Measurements from ENCODE around the gene NADK. TPM values are rescaled to one million over a fixed set of nuclear protein-coding genes. Genes with fewer than 3 reads are reported as not detected.

NADK gene
- total and polyA plus RNA-seq, 7 donors, result 14.5 to 37.7 (median 24.7) TPM

GRCh38 chr1:1776672-1777582 is 1.3 kb downstream of the NADK start:
- peak overlapping the region; percentile 91 for H3K4me3 ChIP-seq
- H3K4me1 ChIP-seq, result peaks cover 31% of the 10 kb centered on the region
- H3K9me3 ChIP-seq, result no peaks in the 10 kb centered on the region
- ATAC-seq (no peak), DNase-seq (no peak)
- 58 to 64% (median 63%) methylated on average over 9 of the region's 9 CpGs for WGBS, 3 donors
- intact Hi-C loops (cut with DNase I), result loop anchor here in 1 of 2 donors (5.0 kb wide), 1 partner anchor 115 kb away; the partner anchor contains the start of gene GNB1
- TF ChIP-seq CTCF (IDR thresholded peaks at IDR 0.05), result no peak
- H3K27ac ChIP-seq, result peak overlapping the region; percentile 94
- H3K36me3 ChIP-seq (ENCODE audit: insufficient read depth in 1 of 2, low read depth in 1 of 2), result peaks cover 0 to 19% of the 10 kb centered on the region in 2 donors
- no peaks in the 10 kb centered on the region for H3K27me3 ChIP-seq (ENCODE audit: insufficient read depth in 3 of 3, low read length in 2 of 3)

- 71 to 81% (median 76%) methylated on average over 11 of the region's 11 CpGs for WGBS, 3 donors
- DNase-seq (peak in 1 of 2 donors; percentile 36), ATAC-seq (no peak)
- Histone ChIP-seq H3K27ac (peak overlapping the region; percentile 94), H3K4me1 (peaks cover 25% of the 10 kb centered on the region), H3K9me3 (peaks cover 11% of the 10 kb centered on the region), H3K36me3 (ENCODE audit: insufficient read depth in 1 of 2, low read depth in 1 of 2) (peaks cover 0 to 26% of the 10 kb centered on the region in 2 donors), H3K27me3 (ENCODE audit: insufficient read depth in 3 of 3, low read length in 2 of 3) (no peaks in the 10 kb centered on the region), H3K4me3 (peak overlapping the region; percentile 91)
- intact Hi-C loops (cut with DNase I), result loop anchor here in 1 of 2 donors (5.0 kb wide), 1 partner anchor 117 kb away; the partner anchor contains the start of gene GNB1
- no peak for TF ChIP-seq CTCF (IDR thresholded peaks at IDR 0.05)
These were observed 2.7 kb downstream of the NADK start for GRCh38 chr1:1775327-1776226.

DNA sequence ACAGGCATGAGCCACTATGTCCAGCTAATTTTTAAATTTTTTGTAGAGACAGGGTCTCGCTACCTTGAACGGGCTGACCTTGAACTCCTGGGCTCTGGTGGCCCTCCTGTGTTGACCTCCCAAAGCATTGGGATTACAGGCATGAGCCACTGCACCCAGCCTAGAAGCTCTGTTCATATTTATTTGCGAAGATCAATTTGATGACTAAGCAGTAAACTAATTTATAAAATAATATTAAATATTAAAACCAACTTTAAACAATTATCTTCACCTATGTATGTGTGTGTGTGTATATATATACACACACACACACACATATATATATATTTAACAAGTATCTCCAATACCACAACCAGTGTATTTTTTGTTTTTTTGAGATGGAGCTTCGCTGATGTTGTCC is 4.4 kb downstream of the NADK start:
- DNase-seq (no peak), ATAC-seq (no peak)
- H3K4me1 ChIP-seq, result peaks cover 22% of the 10 kb centered on the region
- WGBS, 3 donors, result 97 to 99% (median 99%) methylated on average over 4 of the region's 4 CpGs
- H3K4me3 ChIP-seq, result no peak overlapping the region
- peaks cover 0 to 26% of the 10 kb centered on the region in 2 donors for H3K36me3 ChIP-seq (ENCODE audit: insufficient read depth in 1 of 2, low read depth in 1 of 2)
- TF ChIP-seq CTCF (IDR thresholded peaks at IDR 0.05), result no peak
- H3K27ac ChIP-seq, result no peak overlapping the region
- H3K27me3 ChIP-seq (ENCODE audit: insufficient read depth in 3 of 3, low read length in 2 of 3), result no peaks in the 10 kb centered on the region
- intact Hi-C loops (cut with DNase I), result no loop called here
- H3K9me3 ChIP-seq, result peaks cover 19% of the 10 kb centered on the region

GRCh38 chr1:1771096-1771495 is 7.2 kb downstream of the NADK start:
- ATAC-seq (no peak), DNase-seq (no peak)
- Histone ChIP-seq H3K4me1 (peaks cover 11% of the 10 kb centered on the region), H3K27me3 (ENCODE audit: insufficient read depth in 3 of 3, low read length in 2 of 3) (no peaks in the 10 kb centered on the region), H3K9me3 (peaks cover 19% of the 10 kb centered on the region), H3K36me3 (ENCODE audit: insufficient read depth in 1 of 2, low read depth in 1 of 2) (peaks cover 0 to 36% of the 10 kb centered on the region in 2 donors), H3K27ac (no peak overlapping the region), H3K4me3 (no peak overlapping the region)
- TF ChIP-seq CTCF (IDR thresholded peaks at IDR 0.05), result no peak
- 96 to 99% (median 97%) methylated on average over 3 of the region's 3 CpGs for WGBS, 3 donors
- intact Hi-C loops (cut with DNase I), result no loop called here
